Choroid plexus epithelial cell (primary cell): Measurements from ENCODE around the gene ITCH.
"Not testable (repeated sequence)": the region's sequence is repeated elsewhere in the genome, so short reads cannot be mapped to it uniquely, and the experiment has no call there.

Source experiments
- DNase-seq: peaks from one replicate; pipeline ENCODE4 v3.0.0-alpha.2; 2010; ENCODE audit warnings: low read depth
- H3K4me3 ChIP-seq: 2 replicates; pipeline ENCODE4 v1.5.1; 2011; ENCODE audit warnings: low read depth, mild to moderate bottlenecking, control low read depth, low read length, moderate library complexity
- TF ChIP-seq, protein P1 (sequence below): conservative IDR thresholded peaks from 2 replicates; pipeline ENCODE4 v1.5.1; 2011; ENCODE audit warnings: low read depth, mild to moderate bottlenecking, control low read depth, inconsistent platforms, low read length, moderate library complexity

ITCH gene

DNA sequence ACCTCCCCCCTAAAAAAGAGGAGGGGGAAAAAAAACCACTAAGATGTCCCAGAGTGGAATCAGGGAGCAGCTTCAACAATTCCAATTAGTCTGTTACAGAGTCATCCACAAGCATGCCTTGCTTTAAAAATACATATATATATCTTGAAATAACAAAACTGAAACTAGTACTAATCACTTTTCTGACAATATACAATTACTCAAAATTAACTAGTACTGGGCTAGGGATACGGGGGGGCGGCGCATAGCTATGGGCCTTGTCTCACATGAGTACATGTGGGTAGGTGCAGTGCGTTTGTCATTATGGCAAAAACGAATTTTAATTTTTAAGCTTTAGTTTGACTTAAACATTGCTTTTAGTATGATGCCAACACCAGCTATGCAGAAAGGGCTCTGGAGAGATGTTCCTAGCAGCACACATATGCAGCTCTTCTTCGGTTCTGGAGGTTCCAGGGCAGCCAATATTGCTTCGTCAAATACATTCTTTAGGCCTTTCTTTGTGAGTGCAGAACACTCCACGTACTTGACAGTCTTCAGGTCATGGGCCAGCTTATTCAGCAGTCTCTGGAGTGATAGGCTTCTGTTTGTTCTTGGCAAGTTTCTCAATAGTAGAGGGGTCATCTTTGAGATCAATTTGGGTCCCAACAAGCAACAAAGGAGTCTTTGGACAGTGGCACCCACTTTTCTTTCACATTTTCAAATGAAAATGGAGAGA lies 38.8 kb downstream of the ITCH start:
- DNase-seq = peak; percentile 41
- TF ChIP-seq, protein P1, sequence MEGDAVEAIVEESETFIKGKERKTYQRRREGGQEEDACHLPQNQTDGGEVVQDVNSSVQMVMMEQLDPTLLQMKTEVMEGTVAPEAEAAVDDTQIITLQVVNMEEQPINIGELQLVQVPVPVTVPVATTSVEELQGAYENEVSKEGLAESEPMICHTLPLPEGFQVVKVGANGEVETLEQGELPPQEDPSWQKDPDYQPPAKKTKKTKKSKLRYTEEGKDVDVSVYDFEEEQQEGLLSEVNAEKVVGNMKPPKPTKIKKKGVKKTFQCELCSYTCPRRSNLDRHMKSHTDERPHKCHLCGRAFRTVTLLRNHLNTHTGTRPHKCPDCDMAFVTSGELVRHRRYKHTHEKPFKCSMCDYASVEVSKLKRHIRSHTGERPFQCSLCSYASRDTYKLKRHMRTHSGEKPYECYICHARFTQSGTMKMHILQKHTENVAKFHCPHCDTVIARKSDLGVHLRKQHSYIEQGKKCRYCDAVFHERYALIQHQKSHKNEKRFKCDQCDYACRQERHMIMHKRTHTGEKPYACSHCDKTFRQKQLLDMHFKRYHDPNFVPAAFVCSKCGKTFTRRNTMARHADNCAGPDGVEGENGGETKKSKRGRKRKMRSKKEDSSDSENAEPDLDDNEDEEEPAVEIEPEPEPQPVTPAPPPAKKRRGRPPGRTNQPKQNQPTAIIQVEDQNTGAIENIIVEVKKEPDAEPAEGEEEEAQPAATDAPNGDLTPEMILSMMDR = no peak
- no peak overlapping the region for H3K4me3 ChIP-seq

DNA sequence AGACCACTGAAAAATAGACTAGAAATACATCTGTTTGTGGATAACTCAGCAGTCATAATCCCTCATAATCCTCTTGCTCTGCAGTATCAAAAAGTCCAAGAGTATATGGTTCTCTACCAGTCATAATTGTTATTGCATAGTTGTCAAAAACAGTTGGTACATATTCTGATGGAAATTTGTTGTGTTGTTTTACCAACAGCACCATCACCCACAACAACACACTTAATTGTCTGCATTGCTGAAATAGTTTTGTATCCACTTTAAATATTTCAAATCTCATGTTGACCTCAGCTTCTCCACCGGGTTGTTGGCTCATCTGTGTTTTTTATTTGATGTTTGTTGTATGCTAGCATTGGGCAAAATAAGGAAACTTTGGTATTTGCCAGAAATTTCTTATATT lies 39.4 kb downstream of the ITCH start:
- TF ChIP-seq, protein P1 = no peak
- DNase-seq = no peak
- no peak overlapping the region for H3K4me3 ChIP-seq

DNA sequence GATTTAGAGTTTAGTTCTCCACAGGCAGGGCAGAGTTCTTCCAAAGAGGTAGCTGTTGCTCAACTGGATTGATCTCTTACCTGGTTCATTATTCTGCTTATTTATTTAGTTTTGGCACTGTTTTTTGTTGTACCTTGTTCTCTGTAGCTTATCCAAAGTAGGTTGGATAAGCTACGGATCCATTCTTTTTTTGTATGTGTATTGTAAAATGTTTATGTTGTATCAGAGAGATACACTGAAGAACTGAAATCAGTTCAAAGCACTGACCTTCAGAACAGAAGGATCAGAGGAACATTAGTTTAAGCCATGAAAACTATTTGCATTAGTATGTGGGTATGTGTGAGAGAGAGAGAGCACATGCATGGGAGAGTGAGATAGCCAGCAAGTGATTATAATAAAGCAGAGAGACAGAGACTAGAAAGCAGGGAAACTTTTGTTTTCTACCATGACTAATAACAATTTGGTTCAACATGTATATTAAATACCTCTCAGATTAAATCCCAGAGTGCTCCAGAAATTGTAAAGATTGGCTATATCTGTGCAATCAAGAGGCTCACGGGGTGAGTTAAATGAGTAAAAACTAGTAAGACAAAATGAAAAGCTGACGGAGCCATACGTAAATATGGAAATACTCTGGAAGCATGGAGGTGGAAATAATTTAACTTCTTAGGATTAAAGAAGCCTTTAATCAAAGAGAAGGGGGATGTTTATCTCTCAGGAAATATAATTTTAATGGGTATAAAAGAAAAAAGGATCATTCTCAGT lies 40.2 kb downstream of the ITCH start:
- H3K4me3 ChIP-seq = no peak overlapping the region
- TF ChIP-seq, protein P1 = no peak
- no peak for DNase-seq

DNA sequence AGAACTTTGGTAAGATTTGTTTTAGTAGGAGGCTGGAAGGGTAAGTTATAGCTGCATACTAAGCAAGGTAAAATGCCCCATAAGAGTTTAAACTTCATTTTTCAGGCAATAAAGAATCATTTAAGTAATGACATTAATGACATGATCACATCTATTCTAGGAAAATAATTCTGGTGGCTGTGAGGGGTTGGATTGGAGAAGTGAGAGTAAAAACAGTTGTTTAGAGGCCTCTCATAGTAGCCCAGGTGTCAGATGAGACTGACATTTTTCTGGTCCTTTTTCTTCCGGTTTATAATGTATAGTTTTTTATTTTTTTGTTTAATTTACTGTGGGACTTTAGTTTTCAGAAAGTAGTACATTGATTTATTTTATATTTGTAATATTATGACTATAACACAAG lies 40.8 kb downstream of the ITCH start:
- no peak for DNase-seq
- TF ChIP-seq, protein P1 = no peak
- no peak overlapping the region for H3K4me3 ChIP-seq

DNA sequence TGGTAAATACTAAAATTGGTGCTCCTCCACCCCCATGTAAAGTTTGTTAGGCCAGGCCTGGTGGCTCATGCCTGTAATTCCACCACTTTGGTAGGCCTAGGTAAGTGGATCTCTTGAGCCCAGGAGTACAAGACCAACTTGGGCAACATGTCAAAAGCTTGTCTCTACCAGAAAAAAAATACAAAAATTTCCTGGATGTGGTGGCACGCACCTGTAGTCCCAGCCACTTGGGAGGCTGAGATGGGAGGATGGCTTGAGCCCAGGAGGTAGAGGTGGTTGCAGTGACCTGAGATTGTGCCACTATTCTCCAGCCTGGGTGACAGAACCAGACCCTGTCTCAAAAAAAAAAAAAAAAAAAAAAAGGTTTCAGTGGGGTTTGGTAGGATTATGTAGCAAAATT lies 41.7 kb downstream of the ITCH start:
- H3K4me3 ChIP-seq = no peak overlapping the region
- TF ChIP-seq, protein P1 = no peak
- DNase-seq = no peak

DNA sequence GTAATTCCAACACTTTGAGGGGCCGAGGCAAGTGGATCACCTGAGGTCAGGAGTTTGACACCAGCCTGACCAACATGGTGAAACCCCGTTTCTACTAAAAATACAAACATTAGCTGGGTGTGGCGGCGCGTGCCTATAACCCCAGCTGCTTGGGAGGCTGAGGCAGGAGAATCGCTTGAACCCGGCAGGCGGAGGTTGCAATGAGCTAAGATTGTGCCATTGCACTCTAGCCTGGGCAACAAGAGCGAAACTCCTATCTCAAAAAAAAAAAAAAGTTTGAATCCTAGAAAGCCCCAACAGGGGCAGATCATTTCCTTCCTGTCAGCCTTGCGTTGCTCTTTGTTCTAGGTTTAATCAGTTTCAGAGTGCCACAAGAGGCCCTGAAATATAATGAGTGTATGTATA lies 42.2 kb downstream of the ITCH start:
- DNase-seq, H3K4me3 ChIP-seq: not testable (repeated sequence)

DNA sequence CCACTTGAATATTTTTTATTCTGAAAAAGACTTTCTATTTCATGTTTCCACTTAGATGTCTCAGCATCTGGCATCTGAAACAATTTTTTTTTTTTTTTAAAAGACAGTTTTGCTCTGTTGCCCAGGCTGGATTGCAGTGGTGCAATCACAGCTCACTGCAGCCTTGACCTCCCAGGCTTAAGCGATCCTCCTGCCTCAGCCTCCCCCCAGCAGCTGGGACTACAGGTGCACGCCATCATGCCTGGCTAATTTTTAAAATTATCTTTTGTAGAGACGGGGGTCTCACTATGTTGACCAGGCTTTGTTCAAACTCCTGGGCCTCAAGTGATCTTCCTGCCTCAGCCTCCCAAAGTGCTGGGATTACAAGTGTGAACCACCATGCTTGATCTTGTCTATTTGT lies 42.9 kb downstream of the ITCH start:
- not testable (repeated sequence) for H3K4me3 ChIP-seq, DNase-seq

DNA sequence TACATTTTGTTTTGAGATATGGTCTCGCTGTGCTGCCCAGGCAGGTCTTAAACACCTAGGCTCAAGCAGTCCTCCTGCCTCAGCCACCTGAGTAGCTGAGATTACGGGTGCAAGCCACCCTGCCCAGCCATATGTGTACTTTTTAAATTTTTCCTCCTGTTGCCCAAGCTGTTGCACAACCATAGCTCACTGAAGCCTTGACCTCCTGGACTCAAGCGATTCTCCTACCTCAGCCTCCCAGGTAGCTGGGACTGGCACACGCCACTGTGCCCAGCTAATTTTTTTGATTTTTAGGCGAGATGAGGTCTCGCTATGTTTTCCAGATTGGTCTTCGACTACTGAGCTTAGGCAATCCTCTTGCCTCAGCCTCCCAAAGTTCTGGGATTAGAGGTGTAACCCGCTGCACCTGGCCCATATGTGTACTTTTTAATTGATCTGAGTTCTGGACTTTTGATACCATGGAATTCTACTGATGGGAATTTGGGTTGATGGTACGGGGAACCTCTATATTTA lies 44.9 kb downstream of the ITCH start:
- TF ChIP-seq, protein P1 = no peak
- DNase-seq = no peak
- no peak overlapping the region for H3K4me3 ChIP-seq
